Measurements from ENCODE around the gene SCLY. TPM values are rescaled to one million over a fixed set of nuclear protein-coding genes. Genes with fewer than 3 reads are reported as not detected.

Gene SCLY
- total RNA-seq, 1 donor from 2014 or later = 13.5 TPM

GRCh38 chr2:238059505-238059904 lies 1.3 kb upstream of the SCLY start:
- H3K4me3 ChIP-seq = peak overlapping the region; percentile 80 to 84
- H3K36me3 ChIP-seq = no peaks in the 10 kb centered on the region

GRCh38 chr2:238060096-238060541 lies 682 bp upstream of the SCLY start:
- DNase-seq (ENCODE audit: extremely low spot score in 2 of 2) = no peak
- Histone ChIP-seq H3K27me3 (no peaks in the 10 kb centered on the region), H3K4me3 (peak overlapping the region; percentile 80 to 84), H3K9me3 (no peaks in the 10 kb centered on the region), H3K4me1 (peaks cover 20% of the 10 kb centered on the region), H3K36me3 (no peaks in the 10 kb centered on the region), H3K27ac (peak overlapping the region; percentile 75)
- TF ChIP-seq, protein P1, sequence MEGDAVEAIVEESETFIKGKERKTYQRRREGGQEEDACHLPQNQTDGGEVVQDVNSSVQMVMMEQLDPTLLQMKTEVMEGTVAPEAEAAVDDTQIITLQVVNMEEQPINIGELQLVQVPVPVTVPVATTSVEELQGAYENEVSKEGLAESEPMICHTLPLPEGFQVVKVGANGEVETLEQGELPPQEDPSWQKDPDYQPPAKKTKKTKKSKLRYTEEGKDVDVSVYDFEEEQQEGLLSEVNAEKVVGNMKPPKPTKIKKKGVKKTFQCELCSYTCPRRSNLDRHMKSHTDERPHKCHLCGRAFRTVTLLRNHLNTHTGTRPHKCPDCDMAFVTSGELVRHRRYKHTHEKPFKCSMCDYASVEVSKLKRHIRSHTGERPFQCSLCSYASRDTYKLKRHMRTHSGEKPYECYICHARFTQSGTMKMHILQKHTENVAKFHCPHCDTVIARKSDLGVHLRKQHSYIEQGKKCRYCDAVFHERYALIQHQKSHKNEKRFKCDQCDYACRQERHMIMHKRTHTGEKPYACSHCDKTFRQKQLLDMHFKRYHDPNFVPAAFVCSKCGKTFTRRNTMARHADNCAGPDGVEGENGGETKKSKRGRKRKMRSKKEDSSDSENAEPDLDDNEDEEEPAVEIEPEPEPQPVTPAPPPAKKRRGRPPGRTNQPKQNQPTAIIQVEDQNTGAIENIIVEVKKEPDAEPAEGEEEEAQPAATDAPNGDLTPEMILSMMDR (IDR thresholded peaks at IDR 0.05) = no peak
- TF ChIP-seq POLR2A (IDR thresholded peaks at IDR 0.05) = no peak
- no peak for TF ChIP-seq POLR2AphosphoS5 (IDR thresholded peaks at IDR 0.05; ENCODE audit: insufficient read depth in 1 of 2, low read depth in 1 of 2)
- intact Hi-C loops (cut with DNase I) = loop anchor here (10.0 kb wide), 1 partner anchor 185 kb away; the partner anchor contains the start of gene HES6

More at GRCh38 chr2:238059505-238059904, 1.3 kb upstream of the SCLY start:
- TF ChIP-seq, protein P1 (IDR thresholded peaks at IDR 0.05) = no peak
- intact Hi-C loops (cut with DNase I) = no loop called here
- peaks cover 20% of the 10 kb centered on the region for H3K4me1 ChIP-seq
- no peak overlapping the region for H3K27ac ChIP-seq
- no peaks in the 10 kb centered on the region for H3K9me3 ChIP-seq
- no peak for DNase-seq (ENCODE audit: extremely low spot score in 2 of 2)
- no peaks in the 10 kb centered on the region for H3K27me3 ChIP-seq

DNA sequence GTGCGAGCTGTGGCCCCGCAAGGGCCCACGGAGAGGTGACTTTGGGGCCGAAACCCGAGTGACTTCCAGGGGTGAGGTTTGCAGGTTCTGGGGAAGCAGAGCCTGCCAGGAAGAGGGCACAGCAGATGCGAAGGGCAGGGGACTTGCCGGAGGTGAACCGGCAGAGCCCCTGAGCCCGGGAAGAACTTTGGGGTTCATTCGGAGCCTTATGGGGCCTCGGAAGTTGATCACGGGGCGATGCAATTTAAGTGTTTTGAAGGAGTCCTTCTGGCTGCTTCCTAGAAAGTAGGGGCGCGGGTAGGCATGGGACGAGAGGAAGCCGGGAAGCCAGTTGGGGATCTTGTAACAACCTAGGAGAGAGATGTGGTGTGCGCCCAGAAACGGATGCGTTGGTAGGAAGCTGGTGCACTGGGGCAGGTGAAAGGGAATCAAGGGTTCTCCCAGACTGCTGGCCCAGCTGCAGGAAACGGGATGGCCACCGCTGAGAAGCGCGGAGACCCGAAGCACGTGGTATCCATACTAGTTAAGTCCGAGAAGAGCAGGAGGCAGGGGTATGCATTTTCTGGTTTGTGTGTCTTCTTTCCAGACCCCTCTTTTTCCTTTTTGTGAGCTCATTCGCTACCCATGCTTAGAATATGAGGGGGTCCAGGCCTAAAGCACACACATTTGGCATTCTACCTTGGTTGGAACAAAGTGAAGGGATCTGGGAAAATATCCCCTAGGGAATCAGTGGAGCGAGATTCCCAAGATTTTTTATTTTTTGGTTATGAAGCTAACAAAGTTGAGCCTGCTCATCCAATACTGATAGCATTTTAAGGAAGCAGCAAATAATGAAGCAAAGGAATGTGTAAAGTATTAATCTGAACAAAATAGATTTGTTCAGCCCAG lies 758 bp downstream of the SCLY start:
- peak overlapping the region; percentile 80 to 84 for H3K4me3 ChIP-seq
- DNase-seq (ENCODE audit: extremely low spot score in 2 of 2) = no peak
- no peaks in the 10 kb centered on the region for H3K9me3 ChIP-seq
- H3K27me3 ChIP-seq = no peaks in the 10 kb centered on the region
- TF ChIP-seq POLR2A (IDR thresholded peaks at IDR 0.05) (no peak), POLR2AphosphoS5 (IDR thresholded peaks at IDR 0.05; ENCODE audit: insufficient read depth in 1 of 2, low read depth in 1 of 2) (no peak)
- TF ChIP-seq, protein P1 (IDR thresholded peaks at IDR 0.05) = no peak
- peaks cover 20% of the 10 kb centered on the region for H3K4me1 ChIP-seq
- H3K36me3 ChIP-seq = no peaks in the 10 kb centered on the region
- intact Hi-C loops (cut with DNase I) = loop anchor here (10.0 kb wide), 1 partner anchor 183 kb away; the partner anchor contains the start of gene HES6
- H3K27ac ChIP-seq = peak overlapping the region; percentile 75

DNA sequence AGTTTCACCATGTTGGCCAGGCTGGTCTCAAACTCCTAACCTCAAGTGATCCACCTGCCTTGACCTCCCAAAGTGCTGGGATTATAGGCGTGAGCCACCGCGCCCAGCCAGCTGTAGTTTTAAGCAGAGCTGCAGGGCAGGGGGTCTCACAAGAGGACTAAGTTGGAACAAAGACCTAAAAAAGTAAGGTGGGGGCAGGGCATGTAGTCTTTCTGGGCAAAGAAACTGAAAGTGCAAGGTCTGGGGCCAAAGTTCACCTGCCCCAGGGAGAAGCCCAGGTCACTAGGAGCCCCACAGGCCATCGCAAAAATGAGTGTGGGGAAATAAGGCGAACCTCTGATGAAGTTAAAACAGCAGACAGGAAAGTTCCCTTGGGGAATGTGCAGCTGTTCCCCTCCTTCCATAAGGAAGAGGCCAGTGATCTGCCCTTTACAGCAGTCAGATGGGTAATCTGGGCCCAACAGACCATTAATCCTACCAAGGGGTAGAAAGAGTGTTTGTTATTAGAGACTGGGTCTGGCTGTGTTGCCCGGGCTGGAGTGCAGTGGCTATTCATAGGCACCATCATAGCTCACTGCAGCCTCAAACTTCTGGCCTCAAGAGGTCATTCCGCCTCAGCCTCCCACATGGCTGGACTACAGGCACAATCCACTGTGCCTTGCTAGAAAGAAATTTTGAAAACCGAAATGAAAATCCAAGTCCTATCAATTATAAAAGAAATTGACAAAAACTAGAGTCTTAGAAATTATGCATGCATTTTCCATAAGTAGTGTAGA lies 2.8 kb downstream of the SCLY start:
- H3K27ac ChIP-seq = no peak overlapping the region
- TF ChIP-seq POLR2AphosphoS5 (IDR thresholded peaks at IDR 0.05; ENCODE audit: insufficient read depth in 1 of 2, low read depth in 1 of 2) (no peak), POLR2A (IDR thresholded peaks at IDR 0.05) (no peak)
- TF ChIP-seq, protein P1 (IDR thresholded peaks at IDR 0.05) = no peak
- no peaks in the 10 kb centered on the region for H3K9me3 ChIP-seq
- H3K4me1 ChIP-seq = peaks cover 20% of the 10 kb centered on the region
- H3K27me3 ChIP-seq = no peaks in the 10 kb centered on the region
- peaks cover 0 to 5% of the 10 kb centered on the region in 2 donors for H3K36me3 ChIP-seq
- H3K4me3 ChIP-seq = no peak overlapping the region
- DNase-seq (ENCODE audit: extremely low spot score in 2 of 2) = no peak
- intact Hi-C loops (cut with DNase I) = loop anchor here (10.0 kb wide), 1 partner anchor 181 kb away; the partner anchor contains the start of gene HES6

Measured in vagina (tissue), 2 donors.